AG04449 (cell line): ENCODE data around the gene RETSAT.
"Not testable (repeated sequence)": the region's sequence is repeated elsewhere in the genome, so short reads cannot be mapped to it uniquely, and the experiment has no call there.

Source experiments
- CTCF ChIA-PET: fragments of 350-600 bp; formaldehyde crosslinking; extraction: SDS; loops from one replicate; lab custom pipeline; 2021; ENCODE audit warnings: antibody characterized with exemption; lab: Yijun Ruan, JAX
- POLR2A ChIA-PET: fragments of 400-600, 350-600 bp; formaldehyde crosslinking; extraction: SDS; loops from one replicate; lab custom pipeline; 2020; ENCODE audit warnings: antibody characterized with exemption, inconsistent platforms; lab: Yijun Ruan, JAX
- DNase-seq: peaks from one replicate; pipeline ENCODE4 v3.0.0-alpha.2; 2010; ENCODE audit warnings: low read depth, low spot score
- H3K4me3 ChIP-seq: 2 replicates; pipeline ENCODE4 v1.5.1; 2011; ENCODE audit warnings: low read depth, mild to moderate bottlenecking, control low read depth, low read length
- CTCF ChIP-seq: IDR thresholded peaks from one replicate; pipeline ENCODE4 v1.5.1; 2011; ENCODE audit warnings: mild to moderate bottlenecking, moderate library complexity, low read length, control low read depth, inconsistent platforms; ENCODE audit not compliant: insufficient read depth; ENCODE audit errors: missing control alignments

RETSAT gene

GRCh38 chr2:85326406-85327159, 27.7 kb downstream of the RETSAT start:
- TF ChIP-seq CTCF: no peak
- ChIA-PET POLR2A (interaction anchor here (0.6 to 1.7 kb wide), 2 partner anchors 28 to 212 kb away, joined by 3 to 9 read pairs; partner anchors contain the start of genes ELMOD3, MAT2A and RETSAT), CTCF (interaction anchor here (0.9 to 2.0 kb wide), 6 partner anchors 8 to 401 kb away, joined by 3 to 15 read pairs (median 4); partner anchors contain the start of genes ELMOD3 and RETSAT)
- peak overlapping the region; percentile 87 for H3K4me3 ChIP-seq
- no peak for DNase-seq

- H3K4me3 ChIP-seq: peak overlapping the region; percentile 87
- CTCF ChIA-PET: interaction anchor here (0.9 to 1.5 kb wide), 2 partner anchors 29 to 400 kb away, joined by 3 to 4 read pairs; partner anchors contain the start of genes ELMOD3 and RETSAT
- POLR2A ChIA-PET: interaction anchor here (0.6 kb wide), 2 partner anchors 10 to 213 kb away, joined by 3 read pairs; no protein-coding TSS in a partner anchor
These were observed 28.9 kb downstream of the RETSAT start for GRCh38 chr2:85325466-85325811.

GRCh38 chr2:85324639-85325465, 29.5 kb downstream of the RETSAT start:
- H3K4me3 ChIP-seq: peak overlapping the region; percentile 87
- no peak for TF ChIP-seq CTCF
- ChIA-PET POLR2A (no interaction called here), CTCF (interaction anchor here (0.6 to 2.3 kb wide), 4 partner anchors 24 to 365 kb away, joined by 3 to 10 read pairs (median 4); partner anchors contain the start of genes ELMOD3 and RETSAT)
- no peak for DNase-seq

More at GRCh38 chr2:85325466-85325811, 28.9 kb downstream of the RETSAT start:
- TF ChIP-seq CTCF: no peak
- no peak for DNase-seq

DNA sequence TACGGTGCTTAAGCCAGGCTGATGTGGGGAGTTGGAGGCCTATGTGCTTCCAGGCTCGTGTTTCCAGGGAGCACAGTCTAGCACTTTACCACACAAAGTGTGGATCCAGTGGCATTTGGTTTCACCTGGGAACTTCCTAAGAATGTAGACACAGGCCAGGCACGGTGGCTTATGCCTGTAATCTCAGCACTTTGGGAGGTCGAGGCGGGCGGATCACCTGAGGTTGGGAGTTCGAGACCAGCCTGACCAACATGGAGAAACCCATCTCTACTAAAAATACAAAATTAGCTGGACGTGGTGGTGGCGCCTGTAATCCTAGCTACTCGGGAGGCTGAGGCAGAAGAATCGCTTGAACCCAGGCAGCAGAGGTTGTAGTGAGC, 30.4 kb downstream of the RETSAT start:
- CTCF ChIA-PET: interaction anchor here (2.3 kb wide), 1 partner anchor 23 kb away, joined by 10 read pairs; no protein-coding TSS in a partner anchor
- POLR2A ChIA-PET, DNase-seq, H3K4me3 ChIP-seq: not testable (repeated sequence)

DNA sequence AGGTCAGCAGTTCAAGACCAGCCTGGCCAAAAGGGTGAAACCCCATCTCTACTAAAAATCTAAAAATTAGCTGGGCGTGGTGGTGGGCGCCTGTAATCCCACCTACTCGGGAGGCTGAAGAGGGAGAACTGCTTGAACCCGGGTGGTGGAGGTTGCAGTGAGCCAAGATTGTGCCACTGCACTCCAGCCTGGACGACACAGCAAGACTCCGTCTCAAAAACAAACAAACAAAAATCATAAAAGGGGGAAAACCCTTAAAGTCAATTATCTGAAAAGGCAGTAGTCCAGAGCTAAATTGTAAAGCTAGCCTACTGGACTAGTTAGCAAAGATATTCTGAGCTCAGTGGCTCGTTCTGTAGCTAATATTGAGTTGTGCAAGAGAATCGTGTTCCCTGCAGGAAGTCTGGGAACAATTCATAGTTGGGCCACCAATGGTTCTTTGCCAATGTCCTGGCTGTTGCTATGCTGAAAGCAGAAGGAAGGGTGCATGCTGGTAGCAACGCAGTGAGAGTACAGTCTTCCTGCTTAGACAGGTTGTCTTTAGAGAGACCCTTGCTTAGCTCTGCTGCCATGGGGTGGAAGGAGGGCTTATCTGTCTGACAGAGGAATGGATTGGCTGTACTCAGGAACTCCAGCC, 30.9 kb downstream of the RETSAT start:
- no peak for TF ChIP-seq CTCF
- CTCF ChIA-PET: interaction anchor here (2.3 kb wide), 1 partner anchor 23 kb away, joined by 10 read pairs; no protein-coding TSS in a partner anchor
- no peak overlapping the region for H3K4me3 ChIP-seq
- DNase-seq: no peak
- POLR2A ChIA-PET: no interaction called here

- CTCF ChIA-PET: interaction anchor here (1.3 to 2.0 kb wide), 4 partner anchors 8 to 232 kb away, joined by 3 to 11 read pairs (median 5); partner anchors contain the start of gene TGOLN2
- POLR2A ChIA-PET: interaction anchor here (0.7 kb wide), 1 partner anchor 336 kb away, joined by 3 read pairs; no protein-coding TSS in a partner anchor
- TF ChIP-seq CTCF: no peak
- H3K4me3 ChIP-seq: no peak overlapping the region
- no peak for DNase-seq
These were observed 34.5 kb downstream of the RETSAT start for GRCh38 chr2:85319796-85320195.
